GM12878 (cell line): ENCODE data around the gene FKBP15. TPM values are rescaled to one million over a fixed set of nuclear protein-coding genes. Genes with fewer than 3 reads are reported as not detected.

ENCODE experiments used
- CHD2 ChIP-seq: IDR thresholded peaks from 2 replicates; pipeline ENCODE4 v1.6.1; 2011; ENCODE audit warnings: low read depth, low read length, improper control_type of control experiment, borderline replicate concordance
- NFIC ChIP-seq: IDR thresholded peaks from 2 replicates; pipeline ENCODE4 v1.6.1; 2012; ENCODE audit warnings: low read depth, mild to moderate bottlenecking, inconsistent platforms, low read length, moderate library complexity
- POU2F2 ChIP-seq: IDR thresholded peaks from 3 replicates; pipeline ENCODE4 v1.6.1; 2011; ENCODE audit warnings: low read depth, mild to moderate bottlenecking, low read length, borderline replicate concordance
- STAT1 ChIP-seq: fragments of 450-650 bp; conservative IDR thresholded peaks from 2 replicates; pipeline ENCODE4 v1.6.1; 2014; ENCODE audit warnings: antibody characterized with exemption, mild to moderate bottlenecking
- ZNF207 ChIP-seq: fragments of 450-650 bp; IDR thresholded peaks from 2 replicates; pipeline ENCODE4 v1.6.1; 2014; ENCODE audit warnings: antibody characterized with exemption, mild to moderate bottlenecking, borderline replicate concordance
- polyA plus RNA-seq, 11 experiments: library from polyadenylated mRNA; depleted of rRNA in 4 of 11; unstranded in 6 of 11; stranded (reverse) in 5 of 11; fragments of >200 nt; fragmentation: Nextera tagmentation in 4 of 11; fragmentation: Illumina TruSeq in 1 of 11; extraction: Ambion mirVana in 4 of 11; extraction: Trizol in 1 of 11; gene quantifications; 1 replicate in 1 of 11; 2 replicates in 10 of 11; pipeline versions ENCODE4 v1.2.1 to v1.2.3, GENCODE V29; 2011 to 2016; ENCODE audit warnings: inconsistent platforms in 2 of 11, missing spikeins in 2 of 11, low read depth in 1 of 11
- total RNA-seq, 4 experiments: library from RNA; depleted of rRNA in 3 of 4; stranded (reverse); fragments of >200 nt in 3 of 4; fragmentation: Illumina TruSeq in 1 of 4; extraction: Trizol in 1 of 4; gene quantifications; 2 replicates each; pipeline versions ENCODE4 v1.2.1 to v1.2.3, GENCODE V29; 2013 to 2021
- TF ChIP-seq, protein P1 (sequence below): fragments of 450-650 bp; formaldehyde crosslinking; IDR thresholded peaks from 2 replicates; pipeline ENCODE4 v1.4.0; 2022; ENCODE audit warnings: mild to moderate bottlenecking, moderate library complexity
- TF ChIP-seq, protein P2 (sequence below): fragments of 450-650 bp; IDR thresholded peaks from 2 replicates; pipeline ENCODE4 v1.6.1; 2014; ENCODE audit warnings: mild to moderate bottlenecking
- TF ChIP-seq, protein P3 (sequence below): IDR thresholded peaks from 2 replicates; pipeline ENCODE4 v1.6.1; 2011; ENCODE audit warnings: mild to moderate bottlenecking, low read depth, low read length, moderate library complexity; ENCODE audit not compliant: insufficient replicate concordance

FKBP15 gene
- total and polyA plus RNA-seq, 10 of the 15 experiments (the other 5 are each of a cell fraction or from before 2014, with no cell fraction given), result 5.0 to 53.4 (median 21.2) TPM

DNA sequence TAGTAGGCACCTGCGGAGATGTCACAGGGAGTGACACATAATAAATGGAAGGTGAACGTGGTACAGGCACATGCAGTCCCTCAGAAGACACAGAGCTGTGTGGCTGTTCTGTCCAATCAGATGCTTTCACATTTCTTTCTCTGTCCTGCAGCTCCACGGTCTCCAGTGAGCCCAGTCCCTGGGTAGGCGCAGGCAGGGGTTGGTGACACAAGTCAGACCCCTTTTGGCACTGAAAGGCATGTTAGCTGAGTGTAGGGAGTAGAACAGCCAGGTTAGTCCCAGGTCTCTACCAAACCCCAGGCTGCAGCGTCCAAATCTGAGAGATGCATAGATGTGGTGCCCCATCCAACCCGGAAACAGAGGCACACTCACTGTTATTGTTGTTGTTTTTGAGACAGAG, 67.5 kb downstream of the FKBP15 start (continued):
- TF ChIP-seq, protein P1, sequence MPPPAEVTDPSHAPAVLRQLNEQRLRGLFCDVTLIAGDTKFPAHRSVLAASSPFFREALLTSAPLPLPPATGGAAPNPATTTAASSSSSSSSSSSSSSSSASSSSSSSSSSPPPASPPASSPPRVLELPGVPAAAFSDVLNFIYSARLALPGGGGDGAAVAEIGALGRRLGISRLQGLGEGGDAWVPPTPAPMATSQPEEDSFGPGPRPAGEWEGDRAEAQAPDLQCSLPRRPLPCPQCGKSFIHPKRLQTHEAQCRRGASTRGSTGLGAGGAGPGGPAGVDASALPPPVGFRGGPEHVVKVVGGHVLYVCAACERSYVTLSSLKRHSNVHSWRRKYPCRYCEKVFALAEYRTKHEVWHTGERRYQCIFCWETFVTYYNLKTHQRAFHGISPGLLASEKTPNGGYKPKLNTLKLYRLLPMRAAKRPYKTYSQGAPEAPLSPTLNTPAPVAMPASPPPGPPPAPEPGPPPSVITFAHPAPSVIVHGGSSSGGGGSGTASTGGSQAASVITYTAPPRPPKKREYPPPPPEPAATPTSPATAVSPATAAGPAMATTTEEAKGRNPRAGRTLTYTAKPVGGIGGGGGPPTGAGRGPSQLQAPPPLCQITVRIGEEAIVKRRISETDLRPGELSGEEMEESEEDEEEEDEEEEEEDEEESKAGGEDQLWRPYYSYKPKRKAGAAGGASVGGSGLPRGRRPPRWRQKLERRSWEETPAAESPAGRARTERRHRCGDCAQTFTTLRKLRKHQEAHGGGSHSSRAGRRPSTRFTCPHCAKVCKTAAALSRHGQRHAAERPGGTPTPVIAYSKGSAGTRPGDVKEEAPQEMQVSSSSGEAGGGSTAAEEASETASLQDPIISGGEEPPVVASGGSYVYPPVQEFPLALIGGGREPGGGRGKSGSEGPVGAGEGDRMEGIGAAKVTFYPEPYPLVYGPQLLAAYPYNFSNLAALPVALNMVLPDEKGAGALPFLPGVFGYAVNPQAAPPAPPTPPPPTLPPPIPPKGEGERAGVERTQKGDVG (CRISPR knock-in tag), result no peak
- TF ChIP-seq STAT1, result no peak
- TF ChIP-seq NFIC, result no peak
- TF ChIP-seq ZNF207, result no peak
- TF ChIP-seq CHD2, result no peak
- TF ChIP-seq, protein P2, sequence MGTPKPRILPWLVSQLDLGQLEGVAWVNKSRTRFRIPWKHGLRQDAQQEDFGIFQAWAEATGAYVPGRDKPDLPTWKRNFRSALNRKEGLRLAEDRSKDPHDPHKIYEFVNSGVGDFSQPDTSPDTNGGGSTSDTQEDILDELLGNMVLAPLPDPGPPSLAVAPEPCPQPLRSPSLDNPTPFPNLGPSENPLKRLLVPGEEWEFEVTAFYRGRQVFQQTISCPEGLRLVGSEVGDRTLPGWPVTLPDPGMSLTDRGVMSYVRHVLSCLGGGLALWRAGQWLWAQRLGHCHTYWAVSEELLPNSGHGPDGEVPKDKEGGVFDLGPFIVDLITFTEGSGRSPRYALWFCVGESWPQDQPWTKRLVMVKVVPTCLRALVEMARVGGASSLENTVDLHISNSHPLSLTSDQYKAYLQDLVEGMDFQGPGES, result no peak
- TF ChIP-seq POU2F2, result no peak
- TF ChIP-seq, protein P3, sequence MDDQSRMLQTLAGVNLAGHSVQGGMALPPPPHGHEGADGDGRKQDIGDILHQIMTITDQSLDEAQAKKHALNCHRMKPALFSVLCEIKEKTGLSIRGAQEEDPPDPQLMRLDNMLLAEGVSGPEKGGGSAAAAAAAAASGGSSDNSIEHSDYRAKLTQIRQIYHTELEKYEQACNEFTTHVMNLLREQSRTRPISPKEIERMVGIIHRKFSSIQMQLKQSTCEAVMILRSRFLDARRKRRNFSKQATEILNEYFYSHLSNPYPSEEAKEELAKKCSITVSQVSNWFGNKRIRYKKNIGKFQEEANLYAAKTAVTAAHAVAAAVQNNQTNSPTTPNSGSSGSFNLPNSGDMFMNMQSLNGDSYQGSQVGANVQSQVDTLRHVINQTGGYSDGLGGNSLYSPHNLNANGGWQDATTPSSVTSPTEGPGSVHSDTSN, result no peak
